T-helper 22 cell (primary cell): ENCODE results near the gene RNF145.
A peak's percentile ranks its signal among the peaks of the same experiment; 100 is the strongest.
"Not testable (repeated sequence)": the region's sequence is repeated elsewhere in the genome, so short reads cannot be mapped to it uniquely, and the experiment has no call there.

ENCODE experiments used
- DNase-seq: peaks from one replicate; pipeline ENCODE4 v3.0.0-alpha.2; 2020; ENCODE audit warnings: low read depth

The RNF145 gene

GRCh38 chr5:159209438-159210209 is at the start of gene RNF145:
Gene RNF145 (minus strand): TSS chr5:159209553. CDS start chr5:159203617, 5,936 bp downstream.
- DNase-seq, result peak; percentile 89

GRCh38 chr5:159258361-159258760 is 49.0 kb upstream of the RNF145 start:
- DNase-seq, result no peak

- DNase-seq, result no peak
These were observed 48.4 kb upstream of the RNF145 start for GRCh38 chr5:159257629-159258283.

- DNase-seq, result no peak
These were observed 47.7 kb upstream of the RNF145 start for GRCh38 chr5:159257007-159257406.

GRCh38 chr5:159252195-159252594 is 42.8 kb upstream of the RNF145 start:
- no peak for DNase-seq

- DNase-seq, result no peak
These were observed 39.8 kb upstream of the RNF145 start for GRCh38 chr5:159249158-159249557.

GRCh38 chr5:159244890-159245289 is 35.5 kb upstream of the RNF145 start:
- no peak for DNase-seq

GRCh38 chr5:159244163-159244562 is 34.8 kb upstream of the RNF145 start:
- DNase-seq, result no peak

- no peak for DNase-seq
These were observed 34.0 kb upstream of the RNF145 start for GRCh38 chr5:159243385-159243784.

GRCh38 chr5:159242656-159243055 is 33.3 kb upstream of the RNF145 start:
- no peak for DNase-seq

- no peak for DNase-seq
These were observed 32.7 kb upstream of the RNF145 start for GRCh38 chr5:159241946-159242552.

GRCh38 chr5:159240301-159240870 is 31.0 kb upstream of the RNF145 start:
- DNase-seq, result no peak

GRCh38 chr5:159235871-159236520 is 26.6 kb upstream of the RNF145 start:
- not testable (repeated sequence) for DNase-seq

GRCh38 chr5:159231167-159231566 is 21.8 kb upstream of the RNF145 start:
- DNase-seq, result no peak

- no peak for DNase-seq
These were observed 21.3 kb upstream of the RNF145 start for GRCh38 chr5:159230657-159231056.

GRCh38 chr5:159228097-159228496 is 18.7 kb upstream of the RNF145 start:
- DNase-seq, result not testable (repeated sequence)

- no peak for DNase-seq
These were observed 18.1 kb upstream of the RNF145 start for GRCh38 chr5:159227452-159227851.

- DNase-seq, result no peak
These were observed 17.1 kb upstream of the RNF145 start for GRCh38 chr5:159226451-159226850.

GRCh38 chr5:159224471-159224870 is 15.1 kb upstream of the RNF145 start:
- DNase-seq, result no peak

GRCh38 chr5:159223469-159223868 is 14.1 kb upstream of the RNF145 start:
- DNase-seq, result no peak

- no peak for DNase-seq
These were observed 10.9 kb upstream of the RNF145 start for GRCh38 chr5:159220206-159220605.

- DNase-seq, result no peak
These were observed 9.3 kb upstream of the RNF145 start for GRCh38 chr5:159218595-159219023.
